Measurements from ENCODE around the gene PI4K2A.

The PI4K2A gene

DNA sequence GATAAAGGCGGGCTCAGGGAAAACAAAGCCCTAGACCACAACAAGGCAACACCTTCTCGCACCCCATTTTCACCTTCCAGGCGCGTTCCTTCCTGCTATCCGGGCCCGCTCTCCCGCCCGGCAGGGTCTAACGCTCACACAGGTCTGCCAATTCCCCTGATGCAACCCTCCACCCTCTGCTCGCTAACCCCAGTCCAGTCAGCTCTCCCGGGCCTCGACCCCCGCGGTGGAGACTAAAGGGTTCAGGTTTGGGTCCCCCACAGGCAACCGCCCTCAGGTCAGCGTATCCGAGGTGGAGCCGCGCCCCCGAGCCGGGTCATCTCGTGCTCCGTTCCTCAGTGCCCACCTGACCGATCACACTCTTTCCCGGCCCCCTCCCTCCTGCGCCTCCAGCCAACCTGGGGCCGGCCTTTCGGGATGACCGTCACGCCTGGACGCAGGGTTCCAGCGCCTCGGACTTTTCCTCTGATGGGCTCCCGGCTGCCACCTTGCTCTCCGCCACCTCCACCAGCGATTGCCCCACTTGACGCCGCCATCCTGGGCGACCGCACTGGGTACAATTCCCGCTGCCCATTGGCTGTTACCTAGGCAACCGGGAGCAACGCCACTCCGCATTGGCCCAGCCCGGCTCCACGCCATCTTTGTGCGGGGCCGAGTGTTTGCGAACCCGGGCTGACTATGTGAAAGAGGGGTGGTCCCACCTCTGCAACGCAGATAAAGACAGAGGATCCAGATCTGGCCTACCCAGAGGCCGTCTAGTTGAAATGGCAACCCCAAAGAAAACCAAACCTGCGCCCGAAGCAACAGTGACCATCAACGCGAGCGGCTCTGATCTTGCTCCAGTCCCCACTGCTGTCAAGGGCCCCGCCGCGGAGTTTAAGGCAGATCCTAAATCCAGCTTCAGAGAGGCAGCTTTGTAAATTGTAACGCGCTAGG is 7.3 kb upstream of the PI4K2A start, which contains the start of gene MORN4 (continued):
- TF ChIP-seq, protein P1, sequence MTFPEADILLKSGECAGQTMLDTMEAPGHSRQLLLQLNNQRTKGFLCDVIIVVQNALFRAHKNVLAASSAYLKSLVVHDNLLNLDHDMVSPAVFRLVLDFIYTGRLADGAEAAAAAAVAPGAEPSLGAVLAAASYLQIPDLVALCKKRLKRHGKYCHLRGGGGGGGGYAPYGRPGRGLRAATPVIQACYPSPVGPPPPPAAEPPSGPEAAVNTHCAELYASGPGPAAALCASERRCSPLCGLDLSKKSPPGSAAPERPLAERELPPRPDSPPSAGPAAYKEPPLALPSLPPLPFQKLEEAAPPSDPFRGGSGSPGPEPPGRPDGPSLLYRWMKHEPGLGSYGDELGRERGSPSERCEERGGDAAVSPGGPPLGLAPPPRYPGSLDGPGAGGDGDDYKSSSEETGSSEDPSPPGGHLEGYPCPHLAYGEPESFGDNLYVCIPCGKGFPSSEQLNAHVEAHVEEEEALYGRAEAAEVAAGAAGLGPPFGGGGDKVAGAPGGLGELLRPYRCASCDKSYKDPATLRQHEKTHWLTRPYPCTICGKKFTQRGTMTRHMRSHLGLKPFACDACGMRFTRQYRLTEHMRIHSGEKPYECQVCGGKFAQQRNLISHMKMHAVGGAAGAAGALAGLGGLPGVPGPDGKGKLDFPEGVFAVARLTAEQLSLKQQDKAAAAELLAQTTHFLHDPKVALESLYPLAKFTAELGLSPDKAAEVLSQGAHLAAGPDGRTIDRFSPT (tag by site-specific recombination; IDR thresholded peaks at IDR 0.05) = peak; percentile 99
- peak; percentile 93 for TF ChIP-seq ZBTB17 (tag by site-specific recombination; IDR thresholded peaks at IDR 0.05)
- TF ChIP-seq ZSCAN23 (tag by site-specific recombination; IDR thresholded peaks at IDR 0.05) = no peak
- peak; percentile 47 for TF ChIP-seq ZFHX2 (tag by site-specific recombination; conservative IDR thresholded peaks at IDR 0.05)
- TF ChIP-seq, protein P2, sequence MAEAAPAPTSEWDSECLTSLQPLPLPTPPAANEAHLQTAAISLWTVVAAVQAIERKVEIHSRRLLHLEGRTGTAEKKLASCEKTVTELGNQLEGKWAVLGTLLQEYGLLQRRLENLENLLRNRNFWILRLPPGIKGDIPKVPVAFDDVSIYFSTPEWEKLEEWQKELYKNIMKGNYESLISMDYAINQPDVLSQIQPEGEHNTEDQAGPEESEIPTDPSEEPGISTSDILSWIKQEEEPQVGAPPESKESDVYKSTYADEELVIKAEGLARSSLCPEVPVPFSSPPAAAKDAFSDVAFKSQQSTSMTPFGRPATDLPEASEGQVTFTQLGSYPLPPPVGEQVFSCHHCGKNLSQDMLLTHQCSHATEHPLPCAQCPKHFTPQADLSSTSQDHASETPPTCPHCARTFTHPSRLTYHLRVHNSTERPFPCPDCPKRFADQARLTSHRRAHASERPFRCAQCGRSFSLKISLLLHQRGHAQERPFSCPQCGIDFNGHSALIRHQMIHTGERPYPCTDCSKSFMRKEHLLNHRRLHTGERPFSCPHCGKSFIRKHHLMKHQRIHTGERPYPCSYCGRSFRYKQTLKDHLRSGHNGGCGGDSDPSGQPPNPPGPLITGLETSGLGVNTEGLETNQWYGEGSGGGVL (tag by site-specific recombination; IDR thresholded peaks at IDR 0.05) = no peak
- TF ChIP-seq PRDM1 (tag by site-specific recombination; IDR thresholded peaks at IDR 0.05) = 0 out of 2 replicates have a peak, but pooled peaks have one; percentile 43
- no peak for TF ChIP-seq ZNF202 (tag by site-specific recombination; IDR thresholded peaks at IDR 0.05; ENCODE audit: borderline replicate concordance)
- TF ChIP-seq ZNF138 (tag by site-specific recombination; IDR thresholded peaks at IDR 0.05; ENCODE audit: borderline replicate concordance) = no peak
- TF ChIP-seq YY1 (tag by site-specific recombination; IDR thresholded peaks at IDR 0.05) = peak; percentile 99
- no peak for TF ChIP-seq ZBTB7A (tag by site-specific recombination; IDR thresholded peaks at IDR 0.05; ENCODE audit: low read depth)
- peak; percentile 54; the same call in 1 of the 2 replicates for TF ChIP-seq ZNF391 (tag by site-specific recombination; IDR thresholded peaks at IDR 0.05; ENCODE audit: borderline replicate concordance, low read depth)
- TF ChIP-seq ZNF600 (tag by site-specific recombination; IDR thresholded peaks at IDR 0.05) = peak; percentile 72
- no peak for TF ChIP-seq ZNF747 (tag by site-specific recombination; IDR thresholded peaks at IDR 0.05)
- peak; percentile 64; the same call in 1 of the 2 replicates for TF ChIP-seq SP7 (tag by site-specific recombination; IDR thresholded peaks at IDR 0.05)
- peak; percentile 69 for TF ChIP-seq ZIC2 (tag by site-specific recombination; IDR thresholded peaks at IDR 0.05)
- no peak for TF ChIP-seq ZNF140 (tag by site-specific recombination; IDR thresholded peaks at IDR 0.05)
- TF ChIP-seq, protein P3, sequence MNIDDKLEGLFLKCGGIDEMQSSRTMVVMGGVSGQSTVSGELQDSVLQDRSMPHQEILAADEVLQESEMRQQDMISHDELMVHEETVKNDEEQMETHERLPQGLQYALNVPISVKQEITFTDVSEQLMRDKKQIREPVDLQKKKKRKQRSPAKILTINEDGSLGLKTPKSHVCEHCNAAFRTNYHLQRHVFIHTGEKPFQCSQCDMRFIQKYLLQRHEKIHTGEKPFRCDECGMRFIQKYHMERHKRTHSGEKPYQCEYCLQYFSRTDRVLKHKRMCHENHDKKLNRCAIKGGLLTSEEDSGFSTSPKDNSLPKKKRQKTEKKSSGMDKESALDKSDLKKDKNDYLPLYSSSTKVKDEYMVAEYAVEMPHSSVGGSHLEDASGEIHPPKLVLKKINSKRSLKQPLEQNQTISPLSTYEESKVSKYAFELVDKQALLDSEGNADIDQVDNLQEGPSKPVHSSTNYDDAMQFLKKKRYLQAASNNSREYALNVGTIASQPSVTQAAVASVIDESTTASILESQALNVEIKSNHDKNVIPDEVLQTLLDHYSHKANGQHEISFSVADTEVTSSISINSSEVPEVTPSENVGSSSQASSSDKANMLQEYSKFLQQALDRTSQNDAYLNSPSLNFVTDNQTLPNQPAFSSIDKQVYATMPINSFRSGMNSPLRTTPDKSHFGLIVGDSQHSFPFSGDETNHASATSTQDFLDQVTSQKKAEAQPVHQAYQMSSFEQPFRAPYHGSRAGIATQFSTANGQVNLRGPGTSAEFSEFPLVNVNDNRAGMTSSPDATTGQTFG (tag by site-specific recombination; IDR thresholded peaks at IDR 0.05; ENCODE audit: borderline replicate concordance) = no peak
- TF ChIP-seq ZBTB20 (tag by site-specific recombination; IDR thresholded peaks at IDR 0.05) = peak; percentile 93
- no peak for TF ChIP-seq ZNF426 (tag by site-specific recombination; IDR thresholded peaks at IDR 0.05)
- TF ChIP-seq ZNF596 (tag by site-specific recombination; IDR thresholded peaks at IDR 0.05) = no peak
- peak; percentile 22; the same call in 1 of the 2 replicates for TF ChIP-seq INSM2 (tag by site-specific recombination; IDR thresholded peaks at IDR 0.05)
- TF ChIP-seq ZNF501 (tag by site-specific recombination; IDR thresholded peaks at IDR 0.05) = peak; percentile 82
- TF ChIP-seq ZNF529 (tag by site-specific recombination; IDR thresholded peaks at IDR 0.05; ENCODE audit: insufficient replicate concordance) = no peak
- TF ChIP-seq, protein P4, sequence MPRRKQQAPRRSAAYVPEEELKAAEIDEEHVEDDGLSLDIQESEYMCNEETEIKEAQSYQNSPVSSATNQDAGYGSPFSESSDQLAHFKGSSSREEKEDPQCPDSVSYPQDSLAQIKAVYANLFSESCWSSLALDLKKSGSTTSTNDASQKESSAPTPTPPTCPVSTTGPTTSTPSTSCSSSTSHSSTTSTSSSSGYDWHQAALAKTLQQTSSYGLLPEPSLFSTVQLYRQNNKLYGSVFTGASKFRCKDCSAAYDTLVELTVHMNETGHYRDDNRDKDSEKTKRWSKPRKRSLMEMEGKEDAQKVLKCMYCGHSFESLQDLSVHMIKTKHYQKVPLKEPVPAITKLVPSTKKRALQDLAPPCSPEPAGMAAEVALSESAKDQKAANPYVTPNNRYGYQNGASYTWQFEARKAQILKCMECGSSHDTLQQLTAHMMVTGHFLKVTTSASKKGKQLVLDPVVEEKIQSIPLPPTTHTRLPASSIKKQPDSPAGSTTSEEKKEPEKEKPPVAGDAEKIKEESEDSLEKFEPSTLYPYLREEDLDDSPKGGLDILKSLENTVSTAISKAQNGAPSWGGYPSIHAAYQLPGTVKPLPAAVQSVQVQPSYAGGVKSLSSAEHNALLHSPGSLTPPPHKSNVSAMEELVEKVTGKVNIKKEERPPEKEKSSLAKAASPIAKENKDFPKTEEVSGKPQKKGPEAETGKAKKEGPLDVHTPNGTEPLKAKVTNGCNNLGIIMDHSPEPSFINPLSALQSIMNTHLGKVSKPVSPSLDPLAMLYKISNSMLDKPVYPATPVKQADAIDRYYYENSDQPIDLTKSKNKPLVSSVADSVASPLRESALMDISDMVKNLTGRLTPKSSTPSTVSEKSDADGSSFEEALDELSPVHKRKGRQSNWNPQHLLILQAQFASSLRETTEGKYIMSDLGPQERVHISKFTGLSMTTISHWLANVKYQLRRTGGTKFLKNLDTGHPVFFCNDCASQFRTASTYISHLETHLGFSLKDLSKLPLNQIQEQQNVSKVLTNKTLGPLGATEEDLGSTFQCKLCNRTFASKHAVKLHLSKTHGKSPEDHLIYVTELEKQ (tag by site-specific recombination; IDR thresholded peaks at IDR 0.05; ENCODE audit: borderline replicate concordance) = no peak
- peak; percentile 56 for TF ChIP-seq ZBTB8A (tag by site-specific recombination; IDR thresholded peaks at IDR 0.05)
- no peak for TF ChIP-seq ZNF530 (tag by site-specific recombination; IDR thresholded peaks at IDR 0.05; ENCODE audit: low read depth)
